Erythroblast (primary cell): ENCODE measurements around the gene CBFA2T2.

Experiments used
- DNase-seq, 2 experiments: peaks; one replicate each; lab custom pipeline; 2025; lab: John Stamatoyannopoulos, UW
- GATA1 ChIP-seq: IDR thresholded peaks from 2 replicates; pipeline ENCODE4 v1.6.1; 2011; ENCODE audit warnings: low read depth, mild to moderate bottlenecking, control low read depth, low read length, moderate library complexity
- POLR2A ChIP-seq: IDR thresholded peaks from 2 replicates; pipeline ENCODE4 v1.6.1; 2011; ENCODE audit warnings: mild to moderate bottlenecking, low read length

CBFA2T2 gene

DNA sequence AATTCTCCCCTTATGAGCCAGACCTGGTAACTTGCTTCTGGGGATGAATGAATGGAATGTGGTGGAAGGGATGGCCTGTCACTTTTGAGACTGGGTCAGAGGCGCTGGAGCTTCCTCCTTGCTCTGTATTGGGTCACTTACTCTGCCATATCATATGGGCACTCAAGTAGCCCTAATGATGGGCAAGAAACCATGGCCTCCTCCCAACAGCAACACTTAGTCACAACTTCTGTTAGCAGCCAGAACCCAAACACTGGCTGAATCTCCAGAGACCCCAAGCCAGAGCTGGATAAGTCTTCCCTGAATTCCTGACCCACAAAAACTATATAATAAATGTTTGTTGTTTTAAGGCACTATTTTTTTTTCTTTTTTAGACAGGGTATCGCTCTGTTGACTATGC lies 190.8 kb downstream of the CBFA2T2 start:
- DNase-seq = no peak
- TF ChIP-seq POLR2A (no peak), GATA1 (no peak)

GRCh38 chr20:33681288-33681687 lies 191.4 kb downstream of the CBFA2T2 start:
- TF ChIP-seq GATA1 (no peak), POLR2A (no peak)
- no peak for DNase-seq

- no peak for DNase-seq
- TF ChIP-seq POLR2A (no peak), GATA1 (no peak)
Observed at GRCh38 chr20:33681728-33682353, 191.9 kb downstream of the CBFA2T2 start.

- no peak for TF ChIP-seq GATA1
- TF ChIP-seq POLR2A = no peak
- peak in 1 of 2 experiments; percentile 50 for DNase-seq
Observed at GRCh38 chr20:33684533-33685327, 194.8 kb downstream of the CBFA2T2 start.

- TF ChIP-seq POLR2A (no peak), GATA1 (no peak)
- DNase-seq = peak; percentile 86 to 87
Observed at GRCh38 chr20:33685328-33686099, 195.6 kb downstream of the CBFA2T2 start.

GRCh38 chr20:33686100-33686983 lies 196.4 kb downstream of the CBFA2T2 start, which contains the start of gene E2F1:
Gene E2F1, minus strand, starts transcription at chr20:33686385. Its CDS starts 121 bp downstream, at chr20:33686264.
- TF ChIP-seq GATA1 (no peak), POLR2A (no peak)
- peak; percentile 95 to 97 for DNase-seq

DNA sequence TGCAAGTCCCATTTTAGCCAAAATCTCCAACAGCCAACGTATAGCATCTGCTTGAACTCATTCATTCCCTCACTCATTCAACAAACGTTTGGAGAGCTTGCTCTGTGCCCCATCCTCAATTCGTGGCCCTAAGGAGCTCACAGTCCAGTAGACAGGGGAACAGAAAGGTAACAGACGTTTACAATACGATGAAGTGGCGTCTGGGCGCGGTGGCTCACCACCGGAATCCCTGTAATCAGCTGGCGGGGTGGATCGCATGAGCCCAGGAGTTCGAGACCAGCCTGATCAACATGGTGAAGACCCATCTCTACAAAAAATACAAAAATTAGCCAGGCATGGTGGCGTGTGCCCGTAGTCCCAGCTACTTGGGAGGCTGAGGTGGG lies 197.1 kb downstream of the CBFA2T2 start:
- DNase-seq = no peak
- TF ChIP-seq POLR2A = no peak
- no peak for TF ChIP-seq GATA1

GRCh38 chr20:33687370-33687915 lies 197.5 kb downstream of the CBFA2T2 start:
- peak; percentile 29 for DNase-seq
- TF ChIP-seq POLR2A (no peak), GATA1 (no peak)

GRCh38 chr20:33687993-33688937 lies 198.4 kb downstream of the CBFA2T2 start:
- TF ChIP-seq POLR2A = no peak
- TF ChIP-seq GATA1 = no peak
- peak in 1 of 2 experiments; percentile 53 for DNase-seq

DNA sequence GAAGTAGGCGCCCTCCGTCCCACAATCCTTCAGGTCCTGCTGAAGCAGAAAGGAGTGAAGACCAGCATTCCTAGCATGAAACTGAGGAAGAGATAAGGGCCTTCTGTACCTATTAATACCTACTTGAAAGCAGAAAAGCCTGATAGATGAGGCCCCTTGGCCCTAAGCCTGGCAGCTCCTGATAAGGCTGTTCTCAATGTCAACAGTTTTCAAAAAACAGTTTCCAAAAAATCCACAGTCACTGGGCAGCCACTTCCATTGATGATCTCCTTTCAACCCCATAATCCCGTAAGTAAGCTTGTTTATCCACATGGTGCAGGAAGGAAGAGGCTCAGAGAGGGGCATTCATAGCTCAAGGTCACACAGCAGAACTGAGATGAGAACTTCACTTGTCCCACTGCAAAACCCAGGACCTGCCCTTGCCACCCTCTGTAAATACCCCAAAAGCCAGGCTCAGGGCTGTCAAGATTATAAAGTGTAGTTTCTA lies 199.1 kb downstream of the CBFA2T2 start:
- TF ChIP-seq POLR2A (no peak), GATA1 (peak; percentile 27)
- DNase-seq = peak; percentile 89 to 92

GRCh38 chr20:33689493-33689892 lies 199.6 kb downstream of the CBFA2T2 start:
- DNase-seq = peak; percentile 44 to 66
- TF ChIP-seq POLR2A (no peak), GATA1 (no peak)
